Left colon (tissue), 2 donors: ENCODE results near the gene PSME2. TPM values are rescaled to one million over a fixed set of nuclear protein-coding genes. Genes with fewer than 3 reads are reported as not detected.

Source experiments
- ATAC-seq: fragments of 200-7000 bp; cut with Tn5 transposase; one replicate; pipeline ENCODE4 v1.9.1; 2020; ENCODE audit warnings: mild to moderate bottlenecking, moderate library complexity
- DNase-seq, 2 donors: peaks; one replicate each; pipeline ENCODE4 v3.0.0-alpha.2; 2020
- intact Hi-C, 2 donors: fragments of 100-400 bp; cut with DNase I in 1 of 2; cut with micrococcal nuclease in 1 of 2; formaldehyde crosslinking; loops; one replicate each; pipeline versions ENCODE4 v1.11.2 to v1.14.0; 2022; cut with DNase I, micrococcal nuclease
- microRNA-seq, 2 donors: library from miRNA; unstranded; fragments of <30 nt; microRNA quantifications; one replicate each; pipeline versions ENCODE4 v1.1.0 to v1.2.0, GENCODE V29; 2020
- total RNA-seq, 2 donors: library from RNA; stranded (reverse); fragmentation: NEBNext Ultra II Directional; extraction: Animal tissue kit (Norgen Biotek cat#: 25700); gene quantifications; one replicate each; pipeline ENCODE4 v1.2.1, GENCODE V29; 2021
- donor health status: DM: no; HTN: no; CAD: no.
- donor health status: DM: yes; HTN: yes; CAD: no.

Gene PSME2
- total RNA-seq, 2 donors from 2014 or later = 140 to 240 TPM

- DNase-seq = no peak
- ATAC-seq = no peak
- intact Hi-C loops = no loop called here
These were observed 43.0 kb downstream of the PSME2 start for GRCh38 chr14:24103451-24103850.

GRCh38 chr14:24102357-24103048, 43.9 kb downstream of the PSME2 start:
- intact Hi-C loops = no loop called here
- ATAC-seq (no peak), DNase-seq (no peak)

GRCh38 chr14:24100982-24101494, 45.4 kb downstream of the PSME2 start:
- intact Hi-C loops = no loop called here
- no peak for DNase-seq
- no peak for ATAC-seq

GRCh38 chr14:24100197-24100981, 46.0 kb downstream of the PSME2 start:
- no peak for DNase-seq
- intact Hi-C loops = no loop called here
- no peak for ATAC-seq

- intact Hi-C loops = no loop called here
- ATAC-seq (no peak), DNase-seq (peak in 1 of 2 donors; percentile 48)
These were observed 47.2 kb downstream of the PSME2 start for GRCh38 chr14:24098927-24099813.

- intact Hi-C loops = no loop called here
- DNase-seq = no peak
These were observed 48.0 kb downstream of the PSME2 start for GRCh38 chr14:24098229-24098926.

GRCh38 chr14:24096545-24097181, 49.7 kb downstream of the PSME2 start:
- intact Hi-C loops = no loop called here
- no peak for ATAC-seq
- no peak for DNase-seq

More at GRCh38 chr14:24098229-24098926, 48.0 kb downstream of the PSME2 start:
- no peak for ATAC-seq

- peak; percentile 91 to 95 for DNase-seq
- intact Hi-C loops = no loop called here
- ATAC-seq = peak; percentile 65
These were observed 50.9 kb downstream of the PSME2 start for GRCh38 chr14:24095271-24096068.

GRCh38 chr14:24094841-24095270, 51.6 kb downstream of the PSME2 start:
- intact Hi-C loops = no loop called here
- DNase-seq = peak in 1 of 2 donors; percentile 44
- peak; percentile 3 for ATAC-seq

- ATAC-seq (peak; percentile 74), DNase-seq (peak; percentile 97)
- intact Hi-C loops = no loop called here
These were observed 52.2 kb downstream of the PSME2 start, which contains the start of gene PCK2 for GRCh38 chr14:24093901-24094840. Gene PCK2 (plus strand): TSS chr14:24094311. CDS start chr14:24094406, 95 bp downstream.

Small RNAs within 50 kb of the gene (microRNA-seq; reads per million reads assigned to microRNA genes)
- gene MIR7703 = 0 reads per million in 2 donors

Other genes with a start within 250 kb of the PSME2 start
- gene DHRS4, start 192.8 kb downstream of the PSME2 start, total RNA-seq = 10 to 100 TPM; 38.3 to 46.0 TPM
- gene DHRS4L2, start 157.7 kb downstream of the PSME2 start, total RNA-seq = 10 to 100 TPM; 31.8 to 43.2 TPM
- 1 to 10 TPM; 1.1 to 3.4 TPM for gene CARMIL3, start 94.6 kb downstream of the PSME2 start, total RNA-seq
- gene CPNE6, start 75.0 kb downstream of the PSME2 start, total RNA-seq = under 1 TPM; 0.28 to 0.31 TPM
- gene PCK2, start 52.3 kb downstream of the PSME2 start, total RNA-seq = 100 to 1,000 TPM; 150 to 223 TPM
- gene DCAF11, start 31.8 kb downstream of the PSME2 start, total RNA-seq = 100 to 1,000 TPM; 101 to 107 TPM
- 1 to 10 TPM; 1.2 to 1.5 TPM for gene NRL, start 31.7 kb downstream of the PSME2 start, total RNA-seq
- gene FITM1, start 16.0 kb downstream of the PSME2 start, total RNA-seq = 1 to 10 TPM; 1.0 TPM
- 100 to 1,000 TPM; 196 to 249 TPM for gene PSME1, start 10.4 kb downstream of the PSME2 start, total RNA-seq
- gene EMC9, start 5.0 kb downstream of the PSME2 start, total RNA-seq = 10 to 100 TPM; 13.9 to 25.7 TPM
- 10 to 100 TPM; 49.1 to 50.3 TPM for gene RNF31, start 888 bp upstream of the PSME2 start, total RNA-seq
- gene IRF9, start 14.7 kb upstream of the PSME2 start, total RNA-seq = 100 to 1,000 TPM in 1 of 2 donors, 10 to 100 TPM in 1; 53.7 to 105 TPM
- gene REC8, start 25.5 kb upstream of the PSME2 start, total RNA-seq = 10 to 100 TPM in 1 of 2 donors, 1 to 10 TPM in 1; 6.9 to 21.0 TPM
- gene IPO4, start 42.2 kb upstream of the PSME2 start, total RNA-seq = 10 to 100 TPM; 17.3 to 26.3 TPM
- gene TM9SF1, start 48.8 kb upstream of the PSME2 start, total RNA-seq = 10 to 100 TPM; 49.2 to 52.7 TPM
- under 1 TPM in 1 of 2 donors, not detected in 1; 0.47 TPM for gene TSSK4, start 59.1 kb upstream of the PSME2 start, total RNA-seq
- gene CHMP4A, start 66.9 kb upstream of the PSME2 start, total RNA-seq = 10 to 100 TPM; 43.5 to 48.0 TPM
- 10 to 100 TPM; 11.8 to 13.8 TPM for gene MDP1, start 69.5 kb upstream of the PSME2 start, total RNA-seq
- 100 to 1,000 TPM; 110 to 135 TPM for gene NEDD8, start 85.8 kb upstream of the PSME2 start, total RNA-seq
- gene GMPR2, start 86.3 kb upstream of the PSME2 start, total RNA-seq = 10 to 100 TPM; 62.4 to 64.8 TPM
- 10 to 100 TPM; 56.6 to 64.0 TPM for gene TINF2, start 96.0 kb upstream of the PSME2 start, total RNA-seq
- gene TGM1, start 116.6 kb upstream of the PSME2 start, total RNA-seq = 1 to 10 TPM; 2.3 to 2.9 TPM
- 10 to 100 TPM; 35.0 to 41.8 TPM for gene RABGGTA, start 125.0 kb upstream of the PSME2 start, total RNA-seq
- 10 to 100 TPM; 64.2 to 76.6 TPM for gene DHRS1, start 153.2 kb upstream of the PSME2 start, total RNA-seq
- gene NOP9, start 153.2 kb upstream of the PSME2 start, total RNA-seq = 10 to 100 TPM; 24.4 to 26.0 TPM
- gene CIDEB, start 161.4 kb upstream of the PSME2 start, total RNA-seq = 10 to 100 TPM; 10.7 to 16.6 TPM
- 1 to 10 TPM; 2.9 to 4.2 TPM for gene LTB4R2, start 163.5 kb upstream of the PSME2 start, total RNA-seq
- gene LTB4R, start 164.9 kb upstream of the PSME2 start, total RNA-seq = 1 to 10 TPM; 2.9 to 4.3 TPM
- gene ADCY4, start 188.5 kb upstream of the PSME2 start, total RNA-seq = 10 to 100 TPM; 10.1 to 16.4 TPM
- 10 to 100 TPM; 56.6 to 67.9 TPM for gene RIPK3, start 193.4 kb upstream of the PSME2 start, total RNA-seq
- 10 to 100 TPM; 12.8 to 17.4 TPM for gene NFATC4, start 221.6 kb upstream of the PSME2 start, total RNA-seq